ENCODE measurements around the gene MDM1.

Gene MDM1

DNA sequence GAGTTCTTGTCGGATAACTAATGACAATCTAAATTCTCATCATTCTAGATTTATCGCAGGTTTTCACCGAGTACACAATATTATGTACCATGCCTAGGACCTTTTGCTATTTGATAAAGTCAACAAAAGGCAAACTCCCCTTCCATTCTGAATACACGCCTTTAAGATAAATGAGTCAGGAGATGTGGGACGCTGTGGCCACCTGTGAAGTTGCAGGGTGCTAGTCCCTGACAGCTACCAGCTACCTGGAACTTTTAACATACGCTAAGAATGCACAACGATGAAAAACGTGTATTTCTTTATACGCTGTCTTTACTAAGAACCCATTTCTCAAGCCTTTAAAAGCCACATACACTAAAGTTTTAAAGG, 678 bp downstream of the MDM1 start:
- H3K4me1 ChIP-seq (ENCODE audit: control insufficient read depth in 1 of 2, insufficient read depth in 1 of 2, low read depth in 1 of 2, low read length in 1 of 2): peaks cover 28 to 31% of the 10 kb centered on the region in 2 experiments
- H3K9me3 ChIP-seq: no peaks in the 10 kb centered on the region
- H3K27ac ChIP-seq: peak overlapping the region; percentile 82
- H3K36me3 ChIP-seq: peaks cover 7% of the 10 kb centered on the region
- no peaks in the 10 kb centered on the region for H3K27me3 ChIP-seq
- peak overlapping the region; percentile 90 to 94 for H3K4me3 ChIP-seq (ENCODE audit: low read depth in 1 of 2, low read length in 1 of 2)
- TF ChIP-seq, protein P1, sequence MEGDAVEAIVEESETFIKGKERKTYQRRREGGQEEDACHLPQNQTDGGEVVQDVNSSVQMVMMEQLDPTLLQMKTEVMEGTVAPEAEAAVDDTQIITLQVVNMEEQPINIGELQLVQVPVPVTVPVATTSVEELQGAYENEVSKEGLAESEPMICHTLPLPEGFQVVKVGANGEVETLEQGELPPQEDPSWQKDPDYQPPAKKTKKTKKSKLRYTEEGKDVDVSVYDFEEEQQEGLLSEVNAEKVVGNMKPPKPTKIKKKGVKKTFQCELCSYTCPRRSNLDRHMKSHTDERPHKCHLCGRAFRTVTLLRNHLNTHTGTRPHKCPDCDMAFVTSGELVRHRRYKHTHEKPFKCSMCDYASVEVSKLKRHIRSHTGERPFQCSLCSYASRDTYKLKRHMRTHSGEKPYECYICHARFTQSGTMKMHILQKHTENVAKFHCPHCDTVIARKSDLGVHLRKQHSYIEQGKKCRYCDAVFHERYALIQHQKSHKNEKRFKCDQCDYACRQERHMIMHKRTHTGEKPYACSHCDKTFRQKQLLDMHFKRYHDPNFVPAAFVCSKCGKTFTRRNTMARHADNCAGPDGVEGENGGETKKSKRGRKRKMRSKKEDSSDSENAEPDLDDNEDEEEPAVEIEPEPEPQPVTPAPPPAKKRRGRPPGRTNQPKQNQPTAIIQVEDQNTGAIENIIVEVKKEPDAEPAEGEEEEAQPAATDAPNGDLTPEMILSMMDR (IDR thresholded peaks at IDR 0.05): no peak

DNA sequence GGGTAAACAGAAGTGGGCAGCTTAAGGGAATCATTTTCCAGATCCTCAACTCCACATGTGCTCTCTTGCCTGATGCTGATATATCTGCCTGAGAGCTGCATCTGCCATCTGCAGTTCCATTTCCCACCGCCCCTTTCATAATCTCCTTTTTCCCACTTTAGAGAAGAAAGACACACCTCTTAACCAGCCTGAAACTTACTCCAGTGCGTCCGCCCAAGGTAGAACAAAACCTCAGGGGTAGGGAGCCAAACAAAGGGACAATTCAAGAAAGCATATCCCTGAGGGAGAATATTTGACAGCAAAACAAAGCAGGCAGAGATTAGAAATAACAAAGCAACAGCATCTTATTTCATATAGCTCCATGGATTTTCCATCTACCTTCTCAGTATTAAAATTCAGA, 4.3 kb downstream of the MDM1 start:
- TF ChIP-seq, protein P1 (IDR thresholded peaks at IDR 0.05): no peak
- Histone ChIP-seq H3K9me3 (no peaks in the 10 kb centered on the region), H3K4me3 (ENCODE audit: low read depth in 1 of 2, low read length in 1 of 2) (no peak overlapping the region), H3K36me3 (peaks cover 11% of the 10 kb centered on the region), H3K27me3 (no peaks in the 10 kb centered on the region), H3K4me1 (ENCODE audit: control insufficient read depth in 1 of 2, insufficient read depth in 1 of 2, low read depth in 1 of 2, low read length in 1 of 2) (peaks cover 29 to 39% of the 10 kb centered on the region in 2 experiments), H3K27ac (no peak overlapping the region)

DNA sequence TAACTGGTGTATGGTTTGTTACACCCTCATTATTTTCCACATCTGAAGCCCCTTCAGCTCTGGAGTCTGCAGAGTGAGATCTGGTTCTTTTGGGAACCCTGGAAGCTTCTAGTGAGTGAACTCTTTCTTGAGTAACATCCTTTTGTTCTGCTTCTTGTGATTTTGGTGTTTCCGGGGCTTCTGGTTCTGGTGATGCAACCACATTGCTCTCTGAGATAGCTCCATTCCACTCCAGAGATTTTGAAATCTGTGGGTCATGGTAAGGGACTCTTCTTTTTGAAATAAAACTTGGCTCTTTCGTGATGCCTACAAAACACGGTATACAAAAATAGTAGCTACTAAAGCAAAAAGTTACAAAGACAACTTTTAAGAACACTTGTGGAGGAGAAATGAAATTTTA, 5.4 kb downstream of the MDM1 start:
- TF ChIP-seq, protein P1 (IDR thresholded peaks at IDR 0.05): no peak
- Histone ChIP-seq H3K36me3 (peaks cover 23% of the 10 kb centered on the region), H3K4me1 (ENCODE audit: control insufficient read depth in 1 of 2, insufficient read depth in 1 of 2, low read depth in 1 of 2, low read length in 1 of 2) (peaks cover 23 to 33% of the 10 kb centered on the region in 2 experiments), H3K27me3 (no peaks in the 10 kb centered on the region), H3K4me3 (ENCODE audit: low read depth in 1 of 2, low read length in 1 of 2) (no peak overlapping the region), H3K27ac (peak overlapping the region; percentile 34), H3K9me3 (no peaks in the 10 kb centered on the region)

DNA sequence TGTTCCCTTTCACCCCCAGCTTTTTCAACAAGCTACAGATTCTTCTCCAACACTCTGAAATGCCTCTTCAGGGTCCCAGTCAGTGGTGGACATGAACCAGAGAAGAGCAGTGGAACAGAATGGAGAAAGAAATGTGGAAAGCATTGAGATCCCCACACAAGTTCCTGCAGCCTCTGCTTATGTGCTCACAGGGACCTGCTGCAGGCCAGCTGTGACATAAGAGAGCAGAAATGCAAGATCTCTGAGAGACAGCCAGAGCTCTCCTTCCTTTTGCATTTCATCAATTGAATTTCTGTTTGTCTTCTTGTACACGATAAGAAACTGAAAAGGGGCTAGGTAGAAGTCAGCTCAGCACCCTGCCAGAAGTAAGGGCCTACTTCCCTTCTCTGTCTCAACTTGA, 6.2 kb downstream of the MDM1 start:
- peaks cover 23% of the 10 kb centered on the region for H3K36me3 ChIP-seq
- TF ChIP-seq, protein P1 (IDR thresholded peaks at IDR 0.05): no peak
- peaks cover 15 to 31% of the 10 kb centered on the region in 2 experiments for H3K4me1 ChIP-seq (ENCODE audit: control insufficient read depth in 1 of 2, insufficient read depth in 1 of 2, low read depth in 1 of 2, low read length in 1 of 2)
- no peaks in the 10 kb centered on the region for H3K9me3 ChIP-seq
- no peak overlapping the region for H3K4me3 ChIP-seq (ENCODE audit: low read depth in 1 of 2, low read length in 1 of 2)
- H3K27ac ChIP-seq: no peak overlapping the region
- no peaks in the 10 kb centered on the region for H3K27me3 ChIP-seq

DNA sequence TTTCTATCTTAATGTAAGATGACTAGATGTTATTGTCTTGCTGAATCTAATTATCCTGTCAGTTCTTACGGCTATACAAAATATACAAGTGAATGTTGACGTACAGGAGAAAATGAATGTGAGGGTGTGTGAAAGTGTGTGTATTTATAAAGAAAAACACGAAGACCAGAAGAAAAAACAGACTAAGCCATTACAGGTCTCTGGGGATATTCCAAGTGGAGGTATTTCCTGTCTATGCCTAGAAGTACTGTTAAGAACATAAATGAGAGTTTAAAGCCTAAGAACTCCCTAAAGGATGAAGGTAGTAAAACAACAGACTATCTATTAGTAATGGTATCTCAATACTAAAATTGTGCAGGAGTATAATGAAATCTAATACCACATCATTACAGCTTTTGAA, 7.6 kb downstream of the MDM1 start:
- TF ChIP-seq, protein P1 (IDR thresholded peaks at IDR 0.05): no peak
- Histone ChIP-seq H3K36me3 (peaks cover 25% of the 10 kb centered on the region), H3K4me1 (ENCODE audit: control insufficient read depth in 1 of 2, insufficient read depth in 1 of 2, low read depth in 1 of 2, low read length in 1 of 2) (peaks cover 12 to 29% of the 10 kb centered on the region in 2 experiments), H3K27ac (no peak overlapping the region), H3K27me3 (no peaks in the 10 kb centered on the region), H3K9me3 (no peaks in the 10 kb centered on the region), H3K4me3 (ENCODE audit: low read depth in 1 of 2, low read length in 1 of 2) (no peak overlapping the region)

DNA sequence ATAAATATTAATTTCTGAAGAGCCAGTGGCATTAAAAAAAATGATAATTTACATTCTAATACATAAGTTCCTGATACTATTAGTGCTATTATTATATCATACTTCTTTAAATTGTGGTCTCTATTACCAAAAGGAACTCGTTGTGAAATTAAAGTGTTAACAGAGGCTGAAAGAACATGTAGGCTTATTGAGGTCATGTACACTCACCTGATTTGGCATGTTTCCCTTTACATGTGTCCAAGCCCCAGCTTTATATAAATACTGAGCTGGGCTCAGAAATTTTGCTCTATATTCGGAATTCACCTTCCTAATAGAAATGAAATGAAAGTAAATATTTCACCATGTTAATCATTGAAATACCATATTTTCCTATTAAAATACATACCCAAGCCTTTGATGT, 11.0 kb downstream of the MDM1 start:
- Histone ChIP-seq H3K4me3 (ENCODE audit: low read depth in 1 of 2, low read length in 1 of 2) (no peak overlapping the region), H3K27me3 (no peaks in the 10 kb centered on the region), H3K36me3 (peaks cover 33% of the 10 kb centered on the region), H3K9me3 (no peaks in the 10 kb centered on the region), H3K27ac (no peak overlapping the region), H3K4me1 (ENCODE audit: control insufficient read depth in 1 of 2, insufficient read depth in 1 of 2, low read depth in 1 of 2, low read length in 1 of 2) (peaks cover 0 to 11% of the 10 kb centered on the region in 2 experiments)
- TF ChIP-seq, protein P1 (IDR thresholded peaks at IDR 0.05): no peak
